Karpas-422 (cell line): ENCODE measurements around the gene ATP8A1. TPM values are rescaled to one million over a fixed set of nuclear protein-coding genes. Genes with fewer than 3 reads are reported as not detected.

Experiments used
- DNase-seq: peaks from one replicate; pipeline ENCODE4 v3.0.0-alpha.2; 2015
- H2AFZ ChIP-seq: fragments of 200-600 bp; sonication (generic); 2 replicates; pipeline ENCODE4 v1.6.1; 2014; ENCODE audit warnings: antibody characterized with exemption, low read length, mixed read lengths
- H3K27ac ChIP-seq: fragments of 200-600 bp; sonication (generic); 2 replicates; pipeline ENCODE4 v1.5.1; 2014; ENCODE audit warnings: mild to moderate bottlenecking, low read length, moderate library complexity
- H3K27me3 ChIP-seq: fragments of 200-600 bp; sonication (generic); 2 replicates; pipeline ENCODE4 v1.6.1; 2014; ENCODE audit warnings: low read length, mixed read lengths
- H3K36me3 ChIP-seq: fragments of 200-600 bp; sonication (generic); 2 replicates; pipeline ENCODE4 v1.6.1; 2014; ENCODE audit warnings: low read length, mixed read lengths; ENCODE audit not compliant: insufficient read depth
- H3K4me1 ChIP-seq: fragments of 200-600 bp; sonication (generic); 2 replicates; pipeline ENCODE4 v1.6.1; 2014; ENCODE audit warnings: mild to moderate bottlenecking, low read length, mixed read lengths
- H3K4me2 ChIP-seq: fragments of 200-600 bp; sonication (generic); 2 replicates; pipeline ENCODE4 v1.6.1; 2014; ENCODE audit warnings: low read length, low read depth, mild to moderate bottlenecking; ENCODE audit not compliant: poor library complexity, severe bottlenecking
- H3K4me3 ChIP-seq: fragments of 200-600 bp; sonication (generic); 2 replicates; pipeline ENCODE4 v1.5.1; 2014; ENCODE audit warnings: mild to moderate bottlenecking, antibody characterized with exemption, low read length, mixed read lengths
- H3K79me2 ChIP-seq: fragments of 200-600 bp; sonication (generic); 2 replicates; pipeline ENCODE4 v1.6.1; 2014; ENCODE audit warnings: mild to moderate bottlenecking, low read length, mixed read lengths
- H3K9ac ChIP-seq: fragments of 200-600 bp; sonication (generic); 2 replicates; pipeline ENCODE4 v1.6.0; 2014; ENCODE audit warnings: low read length
- H3K9me2 ChIP-seq: fragments of 200-600 bp; sonication (generic), shearing (Covaris generic); replicated peaks from 2 replicates; pipeline ENCODE4 v1.6.0; 2014; ENCODE audit warnings: mild to moderate bottlenecking, low read length, moderate library complexity; ENCODE audit not compliant: insufficient read depth
- H3K9me3 ChIP-seq: fragments of 300-700, 200-600 bp; sonication (generic); 2 replicates; pipeline ENCODE4 v1.6.1; 2014; ENCODE audit warnings: low read length, mixed read lengths
- H4K20me1 ChIP-seq: fragments of 200-600 bp; sonication (generic); 2 replicates; pipeline ENCODE4 v1.6.1; 2014; ENCODE audit warnings: mild to moderate bottlenecking, antibody characterized with exemption, low read length, low read depth; ENCODE audit not compliant: insufficient read depth
- total RNA-seq: library from RNA; depleted of rRNA; stranded (reverse); fragments of >200 nt; shearing (Covaris generic); gene quantifications from 2 replicates; pipeline ENCODE4 v1.2.3, GENCODE V29; 2014; ENCODE audit warnings: low replicate concordance

ATP8A1 gene
- total RNA-seq, 1 experiment from 2014 or later: 67.2 TPM

- H3K4me1 ChIP-seq: peaks cover 99% of the 10 kb centered on the region
- H3K9me3 ChIP-seq: no peaks in the 10 kb centered on the region
- H3K4me2 ChIP-seq: peak overlapping the region; percentile 48
- H3K27me3 ChIP-seq: no peaks in the 10 kb centered on the region
- H2AFZ ChIP-seq: no peak overlapping the region
- peak overlapping the region; percentile 80 for H3K27ac ChIP-seq
- H3K36me3 ChIP-seq: no peaks in the 10 kb centered on the region
- no peak overlapping the region for H3K9ac ChIP-seq
- peaks cover 98% of the 10 kb centered on the region for H3K79me2 ChIP-seq
- no peaks in the 10 kb centered on the region for H3K9me2 ChIP-seq
- DNase-seq: no peak
- no peak overlapping the region for H3K4me3 ChIP-seq
- peaks cover 19% of the 10 kb centered on the region; the same call in 1 of the 2 replicates for H4K20me1 ChIP-seq
Measured at GRCh38 chr4:42638321-42638720, 18.6 kb downstream of the ATP8A1 start.

GRCh38 chr4:42637867-42638266 lies 19.0 kb downstream of the ATP8A1 start:
- no peak for DNase-seq
- Histone ChIP-seq H3K9me2 (no peaks in the 10 kb centered on the region), H3K9me3 (no peaks in the 10 kb centered on the region), H3K4me2 (peak overlapping the region; percentile 36), H3K9ac (no peak overlapping the region), H2AFZ (no peak overlapping the region), H4K20me1 (peaks cover 19% of the 10 kb centered on the region; the same call in 1 of the 2 replicates), H3K27me3 (no peaks in the 10 kb centered on the region), H3K4me3 (no peak overlapping the region), H3K27ac (peak overlapping the region; percentile 80), H3K79me2 (peaks cover 98% of the 10 kb centered on the region), H3K36me3 (no peaks in the 10 kb centered on the region), H3K4me1 (peaks cover 99% of the 10 kb centered on the region)

GRCh38 chr4:42637104-42637503 lies 19.8 kb downstream of the ATP8A1 start:
- Histone ChIP-seq H3K9ac (no peak overlapping the region), H3K79me2 (peaks cover 98% of the 10 kb centered on the region), H3K4me3 (peak overlapping the region; percentile 19; the same call in 1 of the 2 replicates), H3K4me2 (peak overlapping the region; percentile 36), H3K9me2 (no peaks in the 10 kb centered on the region), H3K4me1 (peaks cover 99% of the 10 kb centered on the region), H2AFZ (no peak overlapping the region), H3K36me3 (no peaks in the 10 kb centered on the region), H3K27ac (peak overlapping the region; percentile 80), H3K9me3 (no peaks in the 10 kb centered on the region), H3K27me3 (no peaks in the 10 kb centered on the region), H4K20me1 (peaks cover 19% of the 10 kb centered on the region; the same call in 1 of the 2 replicates)
- DNase-seq: no peak

GRCh38 chr4:42636645-42636949 lies 20.3 kb downstream of the ATP8A1 start:
- peaks cover 99% of the 10 kb centered on the region for H3K4me1 ChIP-seq

GRCh38 chr4:42633605-42634388 lies 23.1 kb downstream of the ATP8A1 start:
- peak overlapping the region; percentile 33; the same call in 1 of the 2 replicates for H3K4me3 ChIP-seq
- no peaks in the 10 kb centered on the region for H3K36me3 ChIP-seq
- H3K27ac ChIP-seq: peak overlapping the region; percentile 80
- H3K9me2 ChIP-seq: no peaks in the 10 kb centered on the region
- peaks cover 17% of the 10 kb centered on the region; the same call in 1 of the 2 replicates for H4K20me1 ChIP-seq
- peak overlapping the region; percentile 41 for H3K9ac ChIP-seq
- peaks cover 96% of the 10 kb centered on the region for H3K79me2 ChIP-seq
- peaks cover 91% of the 10 kb centered on the region for H3K4me1 ChIP-seq
- H3K9me3 ChIP-seq: no peaks in the 10 kb centered on the region
- H2AFZ ChIP-seq: no peak overlapping the region
- peak overlapping the region; percentile 57 for H3K4me2 ChIP-seq
- H3K27me3 ChIP-seq: no peaks in the 10 kb centered on the region
- no peak for DNase-seq

More at GRCh38 chr4:42636645-42636949, 20.3 kb downstream of the ATP8A1 start:
- Histone ChIP-seq H2AFZ (no peak overlapping the region), H3K27me3 (no peaks in the 10 kb centered on the region), H3K27ac (peak overlapping the region; percentile 80), H3K4me3 (peak overlapping the region; percentile 19; the same call in 1 of the 2 replicates), H3K9me3 (no peaks in the 10 kb centered on the region), H4K20me1 (peaks cover 19% of the 10 kb centered on the region; the same call in 1 of the 2 replicates), H3K36me3 (no peaks in the 10 kb centered on the region), H3K9ac (peak overlapping the region; percentile 32; the same call in 1 of the 2 replicates), H3K9me2 (no peaks in the 10 kb centered on the region), H3K79me2 (peaks cover 98% of the 10 kb centered on the region), H3K4me2 (peak overlapping the region; percentile 36)
- DNase-seq: no peak

GRCh38 chr4:42632653-42633382 lies 24.1 kb downstream of the ATP8A1 start:
- Histone ChIP-seq H2AFZ (no peak overlapping the region), H3K9me3 (no peaks in the 10 kb centered on the region), H3K9ac (peak overlapping the region; percentile 41), H3K9me2 (no peaks in the 10 kb centered on the region), H3K79me2 (peaks cover 96% of the 10 kb centered on the region), H3K27me3 (no peaks in the 10 kb centered on the region), H4K20me1 (peaks cover 15% of the 10 kb centered on the region; the same call in 1 of the 2 replicates), H3K27ac (peak overlapping the region; percentile 78), H3K4me1 (peaks cover 91% of the 10 kb centered on the region), H3K36me3 (no peaks in the 10 kb centered on the region), H3K4me2 (peak overlapping the region; percentile 57), H3K4me3 (peak overlapping the region; percentile 33; the same call in 1 of the 2 replicates)
- DNase-seq: peak; percentile 76

GRCh38 chr4:42630908-42631307 lies 26.0 kb downstream of the ATP8A1 start:
- peaks cover 91% of the 10 kb centered on the region for H3K4me1 ChIP-seq
- H3K4me2 ChIP-seq: no peak overlapping the region
- H3K79me2 ChIP-seq: peaks cover 95% of the 10 kb centered on the region
- no peak overlapping the region for H3K9ac ChIP-seq
- H3K4me3 ChIP-seq: no peak overlapping the region
- H3K9me3 ChIP-seq: no peaks in the 10 kb centered on the region
- H3K36me3 ChIP-seq: no peaks in the 10 kb centered on the region
- 0 out of 2 replicates have a peak, but pooled peaks cover 10% of the 10 kb centered on the region for H4K20me1 ChIP-seq
- DNase-seq: no peak
- H3K27me3 ChIP-seq: no peaks in the 10 kb centered on the region
- H3K27ac ChIP-seq: 0 out of 2 replicates have a peak overlapping the region, but pooled peaks have one; percentile 0
- no peak overlapping the region for H2AFZ ChIP-seq
- H3K9me2 ChIP-seq: no peaks in the 10 kb centered on the region

GRCh38 chr4:42628740-42629139 lies 28.2 kb downstream of the ATP8A1 start:
- Histone ChIP-seq H3K27ac (peak overlapping the region; percentile 48), H3K4me1 (peaks cover 92% of the 10 kb centered on the region), H2AFZ (no peak overlapping the region)

More at GRCh38 chr4:42628740-42629139, 28.2 kb downstream of the ATP8A1 start:
- no peak for DNase-seq
- Histone ChIP-seq H3K9me3 (no peaks in the 10 kb centered on the region), H3K79me2 (peaks cover 91% of the 10 kb centered on the region), H3K4me2 (peak overlapping the region; percentile 63), H3K36me3 (no peaks in the 10 kb centered on the region; the same call in 1 of the 2 replicates), H3K27me3 (no peaks in the 10 kb centered on the region), H3K9ac (no peak overlapping the region), H4K20me1 (0 out of 2 replicates have a peak, but pooled peaks cover 3% of the 10 kb centered on the region), H3K4me3 (0 out of 2 replicates have a peak overlapping the region, but pooled peaks have one; percentile 10), H3K9me2 (no peaks in the 10 kb centered on the region)
